GM18498 (cell line): ENCODE data around the gene GNGT2.
A peak's percentile ranks its signal among the peaks of the same experiment; 100 is the strongest.

Experiments used
- ATAC-seq: cut with Tn5 transposase; IDR thresholded peaks from one replicate; pipeline ENCODE4 v1.9.1; 2021; ENCODE audit warnings: mild to moderate bottlenecking, moderate library complexity; ENCODE audit not compliant: unreplicated experiment

The GNGT2 gene

DNA sequence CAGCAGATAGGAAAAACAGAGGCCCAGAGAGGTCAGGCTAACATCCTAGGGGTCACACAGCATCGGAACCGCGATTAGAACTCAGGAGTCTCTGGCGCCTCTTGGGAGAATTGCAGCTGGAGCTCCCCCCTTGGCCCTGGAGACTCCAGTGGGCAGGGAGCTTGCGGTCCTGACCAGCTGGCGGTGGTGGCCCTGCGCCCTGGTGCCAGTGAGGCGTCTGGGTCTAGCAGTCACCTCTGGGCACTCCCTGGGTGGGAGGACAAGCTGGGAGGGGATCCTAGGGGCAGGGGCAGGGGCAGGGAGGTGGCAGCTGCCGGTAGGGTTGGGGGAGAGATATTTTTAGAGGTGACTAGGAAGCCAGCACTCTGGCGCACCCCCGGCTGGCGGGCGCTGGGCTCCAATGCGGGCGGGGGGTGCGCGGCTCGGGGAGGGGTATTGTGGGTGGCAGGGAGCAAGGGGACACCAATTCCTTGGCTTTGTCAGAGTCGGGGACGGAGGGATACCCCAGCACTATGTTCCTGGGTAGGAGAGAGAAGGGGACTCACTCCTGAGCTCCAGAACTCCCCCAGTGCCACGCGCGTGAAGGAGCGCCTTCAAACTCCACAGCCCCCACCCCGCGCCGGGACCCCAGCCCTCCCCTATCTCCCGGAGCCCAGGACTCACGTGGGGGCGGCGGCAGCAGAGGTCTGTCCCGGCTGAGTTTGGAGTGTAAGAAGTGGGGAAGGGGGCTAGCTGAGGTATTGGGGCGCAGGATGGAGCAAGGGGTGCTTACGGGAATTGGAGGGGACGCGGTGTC is 19.6 kb upstream of the GNGT2 start:
- no peak for ATAC-seq

GRCh38 chr17:49229076-49229804 is 18.9 kb upstream of the GNGT2 start:
- ATAC-seq: no peak

DNA sequence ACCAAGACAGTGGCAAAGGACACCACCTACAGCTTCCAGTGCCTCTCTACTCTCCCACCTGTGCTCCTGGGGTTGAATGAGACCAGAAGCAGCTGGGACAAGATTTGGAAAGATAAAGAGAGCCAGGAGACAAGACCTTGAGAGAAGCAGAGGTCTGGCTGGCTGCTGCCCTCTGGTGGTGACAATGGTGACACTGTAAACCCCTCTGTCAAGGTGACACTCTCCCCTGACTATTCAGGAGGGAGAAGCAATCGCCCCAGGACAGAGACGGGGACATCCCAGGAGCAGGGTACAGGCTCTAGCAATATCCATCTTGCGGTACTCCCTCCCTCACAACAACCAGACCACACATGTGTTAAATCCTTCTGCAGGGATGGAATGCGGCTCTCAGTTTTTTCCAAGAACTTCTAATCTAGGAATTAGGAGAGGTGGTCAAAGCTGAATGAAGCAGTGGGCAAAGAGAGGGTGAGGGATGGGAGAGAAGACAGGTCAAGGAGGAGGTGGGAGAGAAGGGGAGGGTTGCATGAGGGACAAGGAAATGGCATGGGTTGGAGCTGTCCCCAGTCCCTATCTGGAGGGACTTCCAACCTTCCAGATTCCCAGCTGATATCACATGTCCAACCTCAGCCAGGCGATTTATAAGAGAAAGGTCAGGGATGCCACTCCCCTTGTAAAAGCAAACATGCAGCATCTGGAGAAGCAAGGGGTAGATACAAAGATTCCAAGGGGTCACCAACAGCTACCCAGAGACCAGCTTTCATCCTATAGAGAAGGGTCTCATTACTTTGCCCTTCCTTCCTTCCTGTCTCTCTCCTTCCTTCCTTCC is 17.3 kb upstream of the GNGT2 start:
- ATAC-seq: no peak

DNA sequence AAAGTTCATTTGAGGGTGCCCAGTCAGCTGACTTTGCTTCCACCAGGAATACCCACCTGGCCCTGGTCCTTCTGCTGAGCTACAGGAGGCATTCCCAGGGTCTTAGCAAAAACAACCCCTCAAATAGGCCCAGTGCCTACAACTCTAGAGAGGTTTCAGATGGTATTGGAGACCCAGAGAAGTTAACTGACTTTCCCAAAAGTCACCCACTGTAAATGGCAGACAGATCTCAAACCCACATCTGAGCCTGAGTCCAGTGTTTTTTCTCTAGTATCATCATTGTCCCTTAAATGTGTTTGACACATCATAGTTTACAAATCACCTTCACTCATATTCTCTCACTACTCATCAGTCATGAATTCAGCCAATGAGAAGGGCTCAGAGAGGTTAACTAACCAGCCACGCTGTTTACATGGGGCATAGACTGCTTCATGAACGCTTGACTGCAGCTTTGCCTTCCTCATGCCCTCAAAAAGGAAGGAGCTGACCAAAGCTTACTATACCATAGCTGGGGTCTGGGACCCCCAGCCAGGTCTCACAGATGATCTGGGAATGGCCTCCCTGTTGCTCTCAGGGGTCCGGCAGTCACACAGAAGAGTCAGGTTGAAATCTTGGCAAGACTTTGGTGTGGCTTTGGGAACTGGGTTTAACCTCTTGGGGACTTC is 16.5 kb upstream of the GNGT2 start:
- no peak for ATAC-seq

- no peak for ATAC-seq
Measured at GRCh38 chr17:49225554-49226236, 15.3 kb upstream of the GNGT2 start.

DNA sequence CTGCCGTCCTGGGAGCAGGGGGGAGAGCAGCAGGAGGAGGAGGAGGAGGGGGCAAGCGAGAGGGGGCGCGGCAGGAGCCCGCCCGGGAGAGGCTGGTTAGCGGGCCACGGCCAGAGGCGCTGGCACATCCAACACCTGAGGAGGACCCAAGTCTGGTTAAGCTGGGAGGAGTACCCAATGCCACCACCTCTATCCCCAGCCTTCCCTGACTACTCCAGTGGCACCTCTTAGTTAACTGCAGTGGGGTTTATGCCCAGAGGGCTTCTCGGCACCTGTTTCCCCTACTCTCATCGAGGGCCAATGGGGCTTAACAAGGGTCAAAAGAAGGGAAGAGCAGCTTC is 14.6 kb upstream of the GNGT2 start:
- ATAC-seq: no peak

DNA sequence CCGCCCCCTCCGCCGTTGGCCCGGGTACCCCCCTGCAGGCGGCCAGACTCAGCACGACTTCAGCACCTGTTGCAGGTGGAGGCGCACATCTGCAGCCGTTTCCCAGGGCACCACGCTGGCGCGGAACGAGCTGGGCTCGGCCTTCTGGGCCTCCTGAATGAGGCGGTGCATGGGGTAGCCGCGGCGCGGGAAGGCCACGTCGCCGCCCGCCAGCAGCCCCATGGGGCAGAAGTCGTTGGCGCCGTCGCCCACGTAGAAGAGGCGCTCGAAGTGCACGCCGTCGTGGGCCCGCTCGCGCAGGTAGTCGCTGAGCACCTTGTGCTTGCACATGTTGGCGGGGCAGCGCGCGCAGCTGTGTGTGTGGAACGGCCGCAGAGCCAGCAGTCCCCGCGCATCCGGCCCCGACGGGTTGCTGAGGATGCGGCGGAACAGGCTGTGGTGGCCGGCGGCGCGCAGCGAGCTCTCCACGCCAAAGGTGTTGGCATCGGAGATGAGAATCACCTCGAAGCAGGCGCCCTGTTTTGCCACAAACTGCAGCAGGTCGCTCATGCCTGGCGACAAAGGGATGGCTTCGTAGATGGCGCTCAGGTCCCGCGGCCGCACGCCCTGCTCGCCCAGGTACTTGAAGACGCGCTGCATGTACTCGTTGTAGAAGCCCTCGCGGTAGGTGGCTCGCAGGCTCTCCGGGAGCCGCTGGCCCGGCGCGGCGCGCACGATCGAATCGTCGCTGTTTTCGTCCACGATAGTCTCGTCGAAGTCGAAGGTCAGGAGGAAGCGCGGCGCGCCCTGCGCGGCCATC is 14.0 kb upstream of the GNGT2 start:
- no peak for ATAC-seq

DNA sequence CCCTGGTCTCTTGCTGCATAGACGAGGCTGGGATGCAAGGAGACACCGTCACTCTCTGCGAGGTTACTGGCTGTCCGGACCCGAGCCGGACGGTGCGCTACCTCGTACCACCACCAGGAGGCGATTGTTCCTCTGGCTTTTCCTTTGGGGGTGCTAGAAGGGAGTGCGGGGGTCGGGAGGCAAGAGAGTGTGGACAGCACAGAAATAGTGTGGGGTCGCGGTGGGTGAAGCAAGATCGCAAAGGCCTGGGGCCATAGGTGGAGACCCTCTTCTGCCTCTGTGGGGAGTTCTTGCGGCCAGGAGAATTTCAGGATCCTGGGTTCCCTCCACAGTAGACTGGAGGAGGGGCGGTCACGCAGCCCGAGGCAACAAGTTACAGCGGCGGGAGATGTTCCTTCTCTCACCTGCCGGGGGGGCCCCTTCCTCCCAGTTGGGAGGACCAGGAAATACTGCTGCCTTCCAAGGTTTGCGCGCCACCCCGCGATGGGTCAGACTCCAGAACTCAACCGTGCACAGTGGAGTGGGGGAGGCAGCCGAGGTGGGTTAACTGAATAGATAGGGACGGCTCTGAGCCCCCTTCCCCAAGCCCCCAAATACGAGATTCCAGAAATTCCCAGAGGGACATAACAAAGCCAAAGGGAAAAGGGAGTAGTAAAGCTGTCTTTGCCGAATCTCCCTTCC is 13.3 kb upstream of the GNGT2 start:
- no peak for ATAC-seq

- no peak for ATAC-seq
Measured at GRCh38 chr17:49223168-49223516, 12.8 kb upstream of the GNGT2 start.

DNA sequence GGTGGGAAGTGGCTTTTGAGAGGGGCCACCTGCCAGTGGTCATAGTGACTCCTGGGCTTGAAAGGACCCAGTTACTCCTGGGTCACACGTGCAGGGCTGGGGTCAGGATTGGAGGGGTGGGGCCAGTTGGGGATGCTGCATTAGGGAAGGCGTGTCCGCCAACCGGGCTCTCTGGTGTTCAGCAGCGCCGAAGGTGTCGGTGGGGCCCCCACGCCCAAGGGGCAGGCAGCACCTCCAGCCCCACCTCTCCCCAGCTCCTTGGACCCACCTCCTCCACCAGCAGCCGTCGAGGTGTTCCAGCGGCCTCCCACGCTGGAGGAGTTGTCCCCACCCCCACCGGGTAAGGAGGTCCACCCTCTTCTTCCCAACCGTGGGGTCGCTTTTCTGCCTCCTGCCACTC is 9.6 kb upstream of the GNGT2 start:
- no peak for ATAC-seq

GRCh38 chr17:49218941-49219913 is 8.9 kb upstream of the GNGT2 start:
- peak; percentile 38 for ATAC-seq

DNA sequence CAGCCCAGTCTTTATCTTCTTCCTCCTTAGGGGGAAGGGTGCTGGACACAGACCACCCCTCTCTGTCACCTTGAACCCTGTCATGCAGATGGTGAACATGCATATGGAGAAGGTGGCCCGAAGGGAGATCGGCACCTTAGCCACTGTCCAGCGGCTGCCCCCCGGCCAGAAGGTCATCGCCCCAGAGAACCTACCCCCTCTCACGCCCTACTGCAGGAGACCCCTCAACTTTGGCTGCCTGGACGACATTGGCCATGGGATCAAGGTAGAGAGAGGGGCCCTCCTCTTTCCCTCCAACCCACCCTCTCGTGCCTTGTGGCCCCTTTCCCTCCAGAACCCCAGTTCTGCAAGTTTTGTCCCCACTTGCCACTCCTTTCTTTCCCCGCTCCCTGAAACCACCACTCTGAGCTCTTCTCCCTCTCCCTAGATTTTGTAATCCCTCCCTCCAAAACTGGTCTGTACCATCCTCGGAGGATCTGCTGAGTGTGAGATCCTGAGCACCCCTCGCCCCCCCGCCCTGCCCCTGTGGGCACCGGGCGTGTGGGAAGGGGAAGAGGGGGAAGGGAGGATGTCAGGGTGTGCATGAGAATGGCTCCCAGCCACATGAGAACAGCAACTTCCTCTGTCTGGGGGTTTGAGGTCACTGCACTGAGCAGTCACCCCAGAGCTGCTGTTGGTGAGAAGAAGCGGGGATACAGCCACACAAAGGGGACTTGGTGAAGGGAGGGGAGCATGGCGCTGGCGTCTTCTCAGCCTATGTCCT is 7.5 kb upstream of the GNGT2 start:
- peak; percentile 54 for ATAC-seq

DNA sequence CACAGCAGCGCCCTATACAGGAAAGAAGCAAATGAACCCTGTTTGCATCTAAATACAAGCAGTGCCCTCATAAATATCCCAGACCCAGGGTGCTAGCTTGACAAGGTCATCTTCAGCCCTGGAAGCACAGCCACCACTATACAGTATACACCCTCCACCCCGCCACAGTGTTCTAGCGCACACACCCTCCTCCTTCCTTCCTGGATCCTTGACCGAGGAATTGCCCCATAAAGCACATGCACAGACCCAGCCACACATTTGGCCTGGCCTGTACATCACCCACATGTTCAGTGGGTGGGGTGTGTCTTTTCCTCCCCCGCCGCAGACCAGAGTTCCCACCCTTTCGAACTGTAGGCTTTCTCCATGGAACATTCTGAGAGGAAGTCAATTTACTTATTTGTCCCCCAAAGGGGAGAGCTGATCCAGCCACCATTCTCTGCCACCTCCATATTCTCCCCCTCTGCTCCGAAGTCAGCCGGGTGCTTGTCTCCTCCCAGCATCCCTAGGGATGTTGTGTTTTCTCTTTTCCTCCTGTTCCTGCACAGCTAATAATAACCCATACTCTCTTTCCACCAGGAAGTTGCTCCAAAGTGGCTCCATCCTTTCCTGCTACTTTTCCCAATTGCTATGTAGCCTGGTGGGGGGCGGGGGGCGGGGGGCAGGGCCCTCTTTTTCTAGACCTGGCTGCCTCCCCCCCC is 6.7 kb upstream of the GNGT2 start:
- ATAC-seq: no peak

- no peak for ATAC-seq
Measured at GRCh38 chr17:49216482-49216881, 6.1 kb upstream of the GNGT2 start.

- no peak for ATAC-seq
Measured at GRCh38 chr17:49214676-49215360, 4.4 kb upstream of the GNGT2 start.

DNA sequence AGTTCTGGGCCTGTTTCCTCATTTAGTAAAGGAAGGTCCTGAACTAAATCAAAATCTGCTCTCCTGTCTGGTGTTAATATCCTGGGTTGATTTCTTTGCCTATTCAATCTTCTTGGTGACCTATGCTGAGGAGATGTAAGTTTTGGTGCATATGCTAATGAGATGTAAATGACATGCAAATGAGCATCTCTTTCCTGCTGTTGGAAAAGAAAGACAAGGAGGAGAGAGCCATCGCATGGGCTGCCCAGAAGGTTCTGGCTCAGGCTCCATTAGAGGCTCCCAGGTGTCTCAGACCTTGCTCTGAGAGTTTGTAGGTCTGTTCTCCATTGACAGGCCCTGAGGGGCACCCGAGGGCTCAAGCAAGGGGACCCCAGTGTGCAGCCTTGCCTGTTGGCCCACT is 3.5 kb upstream of the GNGT2 start:
- ATAC-seq: no peak
